Mucosa of stomach (tissue), 1 donor: Measurements from ENCODE around the gene ZMIZ1.

Experiments
- H3K27me3 ChIP-seq: one replicate; pipeline ENCODE4 v1.7.0; 2013; ENCODE audit warnings: mild to moderate bottlenecking, low read length; ENCODE audit not compliant: control insufficient read depth, insufficient read depth
- H3K36me3 ChIP-seq: one replicate; pipeline ENCODE4 v1.7.0; 2013; ENCODE audit warnings: low read length; ENCODE audit not compliant: control insufficient read depth, insufficient read depth
- H3K4me1 ChIP-seq: one replicate; pipeline ENCODE4 v1.7.0; 2013; ENCODE audit warnings: mild to moderate bottlenecking, low read length; ENCODE audit not compliant: control insufficient read depth, insufficient read depth
- H3K4me3 ChIP-seq: one replicate; pipeline ENCODE4 v1.7.0; 2013; ENCODE audit warnings: low read length
- H3K9ac ChIP-seq: one replicate; pipeline ENCODE4 v1.7.0; 2013; ENCODE audit warnings: mild to moderate bottlenecking, low read length, moderate library complexity
- H3K9me3 ChIP-seq: one replicate; pipeline ENCODE4 v1.7.0; 2013; ENCODE audit warnings: mild to moderate bottlenecking, low read length, moderate library complexity; ENCODE audit not compliant: control insufficient read depth
- donor health status: Pancreatic carcinoma.

ZMIZ1 gene

DNA sequence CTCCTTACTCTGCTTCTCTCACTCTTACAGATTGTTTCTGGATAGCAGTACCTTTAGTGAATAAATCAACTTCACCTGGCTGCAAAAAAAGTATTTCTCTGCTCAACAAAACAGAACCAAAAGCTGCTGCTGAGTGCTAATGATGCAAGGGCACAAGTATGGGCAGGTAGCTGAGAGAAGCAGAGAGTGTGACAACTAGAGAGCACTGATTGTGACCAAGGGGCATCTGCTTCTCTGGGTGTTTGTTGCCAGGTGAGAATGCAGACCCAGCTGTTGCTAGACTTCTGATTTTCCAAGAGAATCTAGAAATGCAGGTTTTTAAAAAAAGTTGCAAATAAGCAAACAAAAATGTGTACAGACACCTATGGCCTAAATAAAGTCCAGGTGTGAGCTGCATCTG, 253.2 kb downstream of the ZMIZ1 start:
- Histone ChIP-seq H3K4me1 (peaks cover 16% of the 10 kb centered on the region), H3K9ac (no peak overlapping the region), H3K9me3 (no peaks in the 10 kb centered on the region), H3K36me3 (no peaks in the 10 kb centered on the region), H3K27me3 (no peaks in the 10 kb centered on the region), H3K4me3 (no peak overlapping the region)

GRCh38 chr10:79322616-79323543, 254.1 kb downstream of the ZMIZ1 start:
- no peaks in the 10 kb centered on the region for H3K27me3 ChIP-seq
- H3K9me3 ChIP-seq, result no peaks in the 10 kb centered on the region
- H3K4me3 ChIP-seq, result no peak overlapping the region
- H3K36me3 ChIP-seq, result no peaks in the 10 kb centered on the region
- no peak overlapping the region for H3K9ac ChIP-seq
- H3K4me1 ChIP-seq, result peaks cover 7% of the 10 kb centered on the region

- no peaks in the 10 kb centered on the region for H3K36me3 ChIP-seq
- no peak overlapping the region for H3K4me3 ChIP-seq
- peaks cover 4% of the 10 kb centered on the region for H3K4me1 ChIP-seq
- no peak overlapping the region for H3K9ac ChIP-seq
- H3K27me3 ChIP-seq, result no peaks in the 10 kb centered on the region
- H3K9me3 ChIP-seq, result no peaks in the 10 kb centered on the region
Measured at GRCh38 chr10:79323602-79324001, 254.8 kb downstream of the ZMIZ1 start.

GRCh38 chr10:79324032-79324695, 255.4 kb downstream of the ZMIZ1 start:
- peaks cover 10% of the 10 kb centered on the region for H3K4me1 ChIP-seq
- H3K4me3 ChIP-seq, result no peak overlapping the region
- H3K27me3 ChIP-seq, result no peaks in the 10 kb centered on the region
- no peaks in the 10 kb centered on the region for H3K9me3 ChIP-seq
- H3K9ac ChIP-seq, result no peak overlapping the region
- no peaks in the 10 kb centered on the region for H3K36me3 ChIP-seq

- no peak overlapping the region for H3K4me3 ChIP-seq
- H3K9ac ChIP-seq, result no peak overlapping the region
- H3K4me1 ChIP-seq, result peaks cover 13% of the 10 kb centered on the region
- no peaks in the 10 kb centered on the region for H3K27me3 ChIP-seq
- H3K36me3 ChIP-seq, result no peaks in the 10 kb centered on the region
- no peaks in the 10 kb centered on the region for H3K9me3 ChIP-seq
Measured at GRCh38 chr10:79326361-79327089, 257.8 kb downstream of the ZMIZ1 start.

GRCh38 chr10:79327090-79327457, 258.3 kb downstream of the ZMIZ1 start:
- no peak overlapping the region for H3K9ac ChIP-seq
- no peaks in the 10 kb centered on the region for H3K27me3 ChIP-seq
- no peaks in the 10 kb centered on the region for H3K36me3 ChIP-seq
- H3K9me3 ChIP-seq, result no peaks in the 10 kb centered on the region
- peaks cover 13% of the 10 kb centered on the region for H3K4me1 ChIP-seq
- H3K4me3 ChIP-seq, result no peak overlapping the region

DNA sequence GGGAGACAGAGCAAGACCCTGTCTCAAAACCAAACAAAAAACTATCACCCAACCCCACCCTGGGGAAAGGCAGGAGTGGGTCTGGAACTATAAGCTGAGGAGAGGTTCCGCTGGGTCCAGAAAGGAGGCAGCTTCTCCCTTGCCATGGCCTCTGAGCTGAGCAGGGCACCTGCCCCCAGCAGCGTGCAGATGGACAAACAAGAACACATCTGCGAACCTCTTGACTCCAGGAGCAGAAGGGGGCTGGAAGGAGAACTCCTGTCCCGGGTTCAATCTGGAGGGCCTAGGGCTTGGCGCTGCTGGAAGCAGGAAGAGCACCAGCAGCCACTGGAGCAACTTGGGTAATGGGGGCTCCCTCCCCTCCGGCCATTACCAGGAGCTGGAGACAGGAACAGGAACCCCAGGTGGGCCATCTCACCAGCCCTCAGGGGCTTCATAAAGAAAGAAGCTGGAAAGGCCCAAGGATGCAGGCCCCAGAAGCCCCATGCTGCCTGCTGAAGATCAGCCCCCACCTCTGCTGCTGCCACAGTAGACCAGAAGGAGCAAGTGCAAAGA, 259.5 kb downstream of the ZMIZ1 start:
- Histone ChIP-seq H3K4me3 (no peak overlapping the region), H3K9me3 (no peaks in the 10 kb centered on the region), H3K27me3 (no peaks in the 10 kb centered on the region), H3K9ac (no peak overlapping the region), H3K36me3 (no peaks in the 10 kb centered on the region), H3K4me1 (peaks cover 13% of the 10 kb centered on the region)

GRCh38 chr10:79328737-79329504, 260.2 kb downstream of the ZMIZ1 start:
- Histone ChIP-seq H3K36me3 (no peaks in the 10 kb centered on the region), H3K4me3 (no peak overlapping the region), H3K9me3 (no peaks in the 10 kb centered on the region), H3K27me3 (no peaks in the 10 kb centered on the region), H3K9ac (no peak overlapping the region), H3K4me1 (peaks cover 13% of the 10 kb centered on the region)

- Histone ChIP-seq H3K4me3 (no peak overlapping the region), H3K36me3 (no peaks in the 10 kb centered on the region), H3K9ac (no peak overlapping the region), H3K27me3 (no peaks in the 10 kb centered on the region), H3K4me1 (peaks cover 13% of the 10 kb centered on the region), H3K9me3 (no peaks in the 10 kb centered on the region)
Measured at GRCh38 chr10:79329529-79329928, 260.8 kb downstream of the ZMIZ1 start.

- Histone ChIP-seq H3K9ac (no peak overlapping the region), H3K36me3 (no peaks in the 10 kb centered on the region), H3K9me3 (no peaks in the 10 kb centered on the region), H3K4me3 (no peak overlapping the region), H3K27me3 (no peaks in the 10 kb centered on the region), H3K4me1 (peaks cover 13% of the 10 kb centered on the region)
Measured at GRCh38 chr10:79331226-79331625, 262.5 kb downstream of the ZMIZ1 start.

GRCh38 chr10:79331709-79332108, 262.9 kb downstream of the ZMIZ1 start:
- H3K36me3 ChIP-seq, result no peaks in the 10 kb centered on the region
- H3K27me3 ChIP-seq, result no peaks in the 10 kb centered on the region
- H3K9me3 ChIP-seq, result no peaks in the 10 kb centered on the region
- peaks cover 13% of the 10 kb centered on the region for H3K4me1 ChIP-seq
- H3K4me3 ChIP-seq, result no peak overlapping the region
- no peak overlapping the region for H3K9ac ChIP-seq
